Measurements from ENCODE around the gene LRMDA.

The LRMDA gene

DNA sequence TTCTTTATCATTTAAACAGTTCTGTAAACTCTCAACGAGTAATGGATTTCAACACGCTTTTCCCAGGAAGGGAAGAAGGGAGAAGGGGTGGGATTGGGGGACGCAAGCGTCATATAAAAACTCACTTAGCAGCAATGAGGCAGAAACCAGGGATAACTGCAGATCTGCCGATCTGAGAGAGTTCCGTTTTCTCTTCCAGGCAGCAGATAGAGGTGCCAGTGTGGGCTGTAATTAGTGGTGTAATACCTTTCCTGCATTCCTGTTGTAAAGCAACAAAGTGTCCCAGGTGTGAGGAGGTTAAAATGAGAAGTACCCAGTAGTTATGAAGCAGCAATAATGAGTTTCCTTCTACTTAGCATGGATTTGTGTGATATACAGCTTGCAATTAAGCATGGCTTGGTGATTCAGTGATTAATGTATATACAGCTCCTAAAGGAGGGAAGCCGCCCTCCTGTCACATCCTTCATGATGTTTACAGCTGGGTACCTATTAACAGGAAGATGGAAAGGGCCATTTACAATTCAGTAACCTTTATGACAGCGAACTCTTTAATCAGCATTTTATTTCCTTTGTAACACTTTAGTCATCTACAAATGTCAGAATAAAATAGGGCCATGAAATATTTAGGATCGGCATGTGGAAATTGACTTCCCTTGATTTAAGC is 271.9 kb downstream of the LRMDA start:
- no peak overlapping the region for H3K4me3 ChIP-seq (ENCODE audit: low read depth in 1 of 2, low read length in 2 of 2)
- H3K27me3 ChIP-seq (ENCODE audit: insufficient read depth, low read length, poor library complexity), result peaks cover 6% of the 10 kb centered on the region
- no peak for TF ChIP-seq EZH2 (IDR thresholded peaks at IDR 0.05; ENCODE audit: borderline replicate concordance, low read depth, low read length, severe bottlenecking)
- TF ChIP-seq, protein P1, sequence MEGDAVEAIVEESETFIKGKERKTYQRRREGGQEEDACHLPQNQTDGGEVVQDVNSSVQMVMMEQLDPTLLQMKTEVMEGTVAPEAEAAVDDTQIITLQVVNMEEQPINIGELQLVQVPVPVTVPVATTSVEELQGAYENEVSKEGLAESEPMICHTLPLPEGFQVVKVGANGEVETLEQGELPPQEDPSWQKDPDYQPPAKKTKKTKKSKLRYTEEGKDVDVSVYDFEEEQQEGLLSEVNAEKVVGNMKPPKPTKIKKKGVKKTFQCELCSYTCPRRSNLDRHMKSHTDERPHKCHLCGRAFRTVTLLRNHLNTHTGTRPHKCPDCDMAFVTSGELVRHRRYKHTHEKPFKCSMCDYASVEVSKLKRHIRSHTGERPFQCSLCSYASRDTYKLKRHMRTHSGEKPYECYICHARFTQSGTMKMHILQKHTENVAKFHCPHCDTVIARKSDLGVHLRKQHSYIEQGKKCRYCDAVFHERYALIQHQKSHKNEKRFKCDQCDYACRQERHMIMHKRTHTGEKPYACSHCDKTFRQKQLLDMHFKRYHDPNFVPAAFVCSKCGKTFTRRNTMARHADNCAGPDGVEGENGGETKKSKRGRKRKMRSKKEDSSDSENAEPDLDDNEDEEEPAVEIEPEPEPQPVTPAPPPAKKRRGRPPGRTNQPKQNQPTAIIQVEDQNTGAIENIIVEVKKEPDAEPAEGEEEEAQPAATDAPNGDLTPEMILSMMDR (IDR thresholded peaks at IDR 0.05; ENCODE audit: borderline replicate concordance, extremely low read depth, low read length, poor library complexity, severe bottlenecking), result no peak
- DNase-seq (no peak), ATAC-seq (ENCODE audit: insufficient read depth, low read depth) (no peak)
- no peaks in the 10 kb centered on the region for H3K4me1 ChIP-seq (ENCODE audit: insufficient read depth, low read length)
- H4K20me1 ChIP-seq (ENCODE audit: insufficient read depth, low read length), result no peaks in the 10 kb centered on the region
- no peaks in the 10 kb centered on the region for H3K79me2 ChIP-seq (ENCODE audit: insufficient read depth, low read length)
- no peak overlapping the region for H2AFZ ChIP-seq (ENCODE audit: low read depth, low read length)
- no peak overlapping the region for H3K9ac ChIP-seq (ENCODE audit: low read depth, low read length)
- no peak overlapping the region for H3K4me2 ChIP-seq (ENCODE audit: insufficient read depth, low read length)
- no peaks in the 10 kb centered on the region for H3K36me3 ChIP-seq (ENCODE audit: insufficient read depth, low read length)
- H3K9me3 ChIP-seq (ENCODE audit: insufficient read depth, low read length, severe bottlenecking), result no peaks in the 10 kb centered on the region
- no peak overlapping the region for H3K27ac ChIP-seq (ENCODE audit: low read length)

DNA sequence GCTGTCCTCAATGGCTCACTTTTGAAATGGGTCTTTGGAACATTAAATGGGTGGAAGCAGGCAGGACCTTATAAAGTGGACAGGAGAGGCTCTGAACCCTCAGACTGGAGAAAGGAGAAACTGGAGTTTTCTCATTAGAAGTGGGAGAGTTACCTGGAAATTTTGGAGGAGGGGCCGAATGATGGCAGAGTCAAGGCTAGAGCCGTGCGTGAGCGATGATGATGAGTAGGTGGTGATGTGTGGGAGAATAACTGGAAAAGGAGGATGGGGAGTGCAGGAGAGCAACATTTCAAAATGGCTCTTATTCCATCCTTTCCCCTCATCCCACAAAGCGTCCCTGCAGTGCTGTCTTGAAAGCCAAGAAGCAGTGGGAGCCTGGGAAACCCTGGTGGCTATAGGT is 274.0 kb downstream of the LRMDA start:
- Histone ChIP-seq H3K9me3 (ENCODE audit: insufficient read depth, low read length, severe bottlenecking) (no peaks in the 10 kb centered on the region), H3K27ac (ENCODE audit: low read length) (no peak overlapping the region), H3K27me3 (ENCODE audit: insufficient read depth, low read length, poor library complexity) (peaks cover 10% of the 10 kb centered on the region)

DNA sequence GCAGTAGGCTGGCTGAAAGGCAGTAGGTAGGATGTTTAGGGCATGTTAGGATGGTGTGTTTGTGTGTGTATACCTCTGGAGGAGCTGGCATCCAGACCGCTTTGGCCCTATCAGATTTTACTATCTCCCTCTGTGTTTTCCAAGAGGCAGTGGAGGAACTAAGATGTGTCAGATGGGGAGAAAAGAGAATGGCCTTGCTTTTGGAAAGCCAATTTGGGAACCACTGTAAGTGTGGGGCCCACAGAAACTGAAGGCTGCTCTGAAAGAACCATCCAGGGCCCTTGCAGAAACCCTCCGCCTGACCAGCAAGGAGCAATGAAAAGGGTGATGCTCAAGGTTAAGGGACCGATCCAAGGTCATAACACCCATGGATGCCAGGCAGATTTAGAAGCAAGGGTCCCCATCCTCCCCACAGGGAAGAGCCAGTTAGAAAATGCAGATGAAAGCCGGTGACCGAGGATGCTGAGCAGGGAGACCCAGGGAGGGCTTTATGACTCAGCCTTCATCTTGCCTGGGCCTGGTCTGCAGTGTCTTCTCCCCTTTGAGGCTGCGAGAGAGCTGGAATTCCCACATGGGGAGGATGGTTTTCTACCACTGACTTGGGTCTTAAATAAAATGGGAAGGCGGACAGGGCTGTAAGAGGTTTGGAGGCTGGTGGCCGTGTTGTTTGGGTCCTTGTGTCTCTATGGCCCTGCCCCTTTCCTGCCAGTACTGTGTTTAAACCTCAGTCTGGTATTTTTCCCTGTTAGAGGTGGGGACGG is 275.8 kb downstream of the LRMDA start:
- no peaks in the 10 kb centered on the region for H3K79me2 ChIP-seq (ENCODE audit: insufficient read depth, low read length)
- peaks cover 12% of the 10 kb centered on the region for H3K27me3 ChIP-seq (ENCODE audit: insufficient read depth, low read length, poor library complexity)
- no peaks in the 10 kb centered on the region; the same call in 1 of the 2 replicates for H4K20me1 ChIP-seq (ENCODE audit: insufficient read depth, low read length)
- no peak overlapping the region for H2AFZ ChIP-seq (ENCODE audit: low read depth, low read length)
- H3K4me1 ChIP-seq (ENCODE audit: insufficient read depth, low read length), result no peaks in the 10 kb centered on the region
- no peaks in the 10 kb centered on the region for H3K9me3 ChIP-seq (ENCODE audit: insufficient read depth, low read length, severe bottlenecking)
- H3K27ac ChIP-seq (ENCODE audit: low read length), result no peak overlapping the region
- no peaks in the 10 kb centered on the region for H3K36me3 ChIP-seq (ENCODE audit: insufficient read depth, low read length)
- TF ChIP-seq EZH2 (IDR thresholded peaks at IDR 0.05; ENCODE audit: borderline replicate concordance, low read depth, low read length, severe bottlenecking), result no peak
- TF ChIP-seq, protein P1 (IDR thresholded peaks at IDR 0.05; ENCODE audit: borderline replicate concordance, extremely low read depth, low read length, poor library complexity, severe bottlenecking), result no peak
- H3K4me3 ChIP-seq (ENCODE audit: low read depth in 1 of 2, low read length in 2 of 2), result no peak overlapping the region
- no peak overlapping the region for H3K4me2 ChIP-seq (ENCODE audit: insufficient read depth, low read length)
- no peak for ATAC-seq (ENCODE audit: insufficient read depth, low read depth)
- no peak overlapping the region for H3K9ac ChIP-seq (ENCODE audit: low read depth, low read length)
- DNase-seq, result no peak

More for the DNA sequence above, 274.0 kb downstream of the LRMDA start:
- Histone ChIP-seq H3K36me3 (ENCODE audit: insufficient read depth, low read length) (no peaks in the 10 kb centered on the region), H3K9ac (ENCODE audit: low read depth, low read length) (no peak overlapping the region), H3K4me3 (ENCODE audit: low read depth in 1 of 2, low read length in 2 of 2) (no peak overlapping the region), H3K4me1 (ENCODE audit: insufficient read depth, low read length) (no peaks in the 10 kb centered on the region), H3K4me2 (ENCODE audit: insufficient read depth, low read length) (no peak overlapping the region), H3K79me2 (ENCODE audit: insufficient read depth, low read length) (no peaks in the 10 kb centered on the region), H4K20me1 (ENCODE audit: insufficient read depth, low read length) (no peaks in the 10 kb centered on the region; the same call in 1 of the 2 replicates), H2AFZ (ENCODE audit: low read depth, low read length) (no peak overlapping the region)
- ATAC-seq (ENCODE audit: insufficient read depth, low read depth) (no peak), DNase-seq (no peak)
- TF ChIP-seq EZH2 (IDR thresholded peaks at IDR 0.05; ENCODE audit: borderline replicate concordance, low read depth, low read length, severe bottlenecking), result no peak
- TF ChIP-seq, protein P1 (IDR thresholded peaks at IDR 0.05; ENCODE audit: borderline replicate concordance, extremely low read depth, low read length, poor library complexity, severe bottlenecking), result no peak

Measured in DND-41 (cell line).